HepG2 (cell line): ENCODE measurements around the gene KIAA0930. TPM values are rescaled to one million over a fixed set of nuclear protein-coding genes. Genes with fewer than 3 reads are reported as not detected.

Source experiments
- CCDC6 ChIP-seq: sonication (generic); formaldehyde crosslinking; IDR thresholded peaks from 2 replicates; pipeline ENCODE4 v1.8.1; 2022; ENCODE audit warnings: mild to moderate bottlenecking, missing genetic modification reagents, moderate library complexity
- NFE2 ChIP-seq: sonication (generic); formaldehyde crosslinking; IDR thresholded peaks from 2 replicates; pipeline ENCODE4 v1.4.0; 2020; ENCODE audit warnings: missing genetic modification reagents
- RAD21 ChIP-seq: fragments of 450-650 bp; formaldehyde crosslinking; IDR thresholded peaks from 2 replicates; pipeline ENCODE4 v1.5.0; 2020; ENCODE audit warnings: mild to moderate bottlenecking
- SCMH1 ChIP-seq: sonication (generic); formaldehyde crosslinking; IDR thresholded peaks from 2 replicates; pipeline ENCODE4 v1.9.0; 2021; ENCODE audit warnings: missing genetic modification reagents, mild to moderate bottlenecking, borderline replicate concordance
- ZBTB20 ChIP-seq: sonication (generic); formaldehyde crosslinking; IDR thresholded peaks from 2 replicates; pipeline ENCODE4 v1.8.1; 2023; ENCODE audit warnings: missing genetic modification reagents, low read depth, mild to moderate bottlenecking, borderline replicate concordance
- ZBTB38 ChIP-seq: sonication (generic); formaldehyde crosslinking; IDR thresholded peaks from 2 replicates; pipeline ENCODE4 v1.5.1; 2020; ENCODE audit warnings: mild to moderate bottlenecking, missing genetic modification reagents
- ZEB1 ChIP-seq: IDR thresholded peaks from 2 replicates; pipeline ENCODE4 v1.6.1; 2012; ENCODE audit warnings: mild to moderate bottlenecking, low read depth, inconsistent platforms; ENCODE audit not compliant: insufficient replicate concordance
- ZNF382 ChIP-seq: sonication (generic); formaldehyde crosslinking; IDR thresholded peaks from 2 replicates; pipeline ENCODE4 v1.5.0; 2020; ENCODE audit warnings: missing genetic modification reagents, mild to moderate bottlenecking, borderline replicate concordance
- ZNF609 ChIP-seq: sonication (generic); formaldehyde crosslinking; IDR thresholded peaks from 2 replicates; pipeline ENCODE4 v1.4.0; 2020; ENCODE audit warnings: mild to moderate bottlenecking, missing genetic modification reagents, borderline replicate concordance
- polyA plus RNA-seq, 8 experiments: library from polyadenylated mRNA; depleted of rRNA in 3 of 8; stranded (reverse) in 7 of 8; unstranded in 1 of 8; fragments of >200 nt; fragmentation: Illumina TruSeq in 4 of 8; extraction: Trizol in 4 of 8; gene quantifications; 2 replicates each; pipeline versions ENCODE4 v1.2.1 to v1.2.3, GENCODE V29; 2011 to 2016; ENCODE audit warnings: low read depth in 4 of 8, missing spikeins in 1 of 8, mixed read lengths in 1 of 8; ENCODE audit not compliant: insufficient read depth in 1 of 8
- total RNA-seq, 5 experiments: library from RNA; depleted of rRNA; stranded (reverse); fragments of >200 nt; fragmentation: Illumina TruSeq; extraction: Trizol; gene quantifications; 2 replicates each; pipeline ENCODE4 v1.2.3, GENCODE V29; 2016; ENCODE audit warnings: low read depth in 1 of 5
- TF ChIP-seq, protein P1 (sequence below): sonication (generic); formaldehyde crosslinking; IDR thresholded peaks from 2 replicates; pipeline ENCODE4 v1.5.1; 2020; ENCODE audit warnings: missing genetic modification reagents, mild to moderate bottlenecking, borderline replicate concordance
- TF ChIP-seq, protein P2 (sequence below): sonication (generic); formaldehyde crosslinking; IDR thresholded peaks from 2 replicates; pipeline ENCODE4 v1.5.1; 2020; ENCODE audit warnings: mild to moderate bottlenecking, missing genetic modification reagents, moderate library complexity
- TF ChIP-seq, protein P3 (sequence below): IDR thresholded peaks from 2 replicates; pipeline ENCODE4 v1.6.1; 2016; ENCODE audit warnings: missing compliant biosample characterization, missing genetic modification reagents, borderline replicate concordance

KIAA0930 gene
- total and polyA plus RNA-seq, 2 of the 13 experiments (the other 11 are each of a cell fraction or from before 2014, with no cell fraction given): 27.0 to 38.2 TPM

- TF ChIP-seq RAD21 (CRISPR knock-in tag) (peak; percentile 57; the same call in 1 of the 2 replicates), ZBTB38 (CRISPR knock-in tag) (peak; percentile 47), ZNF609 (no peak), ZBTB20 (CRISPR knock-in tag) (peak; percentile 2; the same call in 1 of the 2 replicates), CCDC6 (CRISPR knock-in tag) (peak; percentile 61; the same call in 1 of the 2 replicates), NFE2 (no peak), ZEB1 (peak; percentile 68), ZNF382 (CRISPR knock-in tag) (no peak), SCMH1 (CRISPR knock-in tag) (no peak)
- TF ChIP-seq, protein P1, sequence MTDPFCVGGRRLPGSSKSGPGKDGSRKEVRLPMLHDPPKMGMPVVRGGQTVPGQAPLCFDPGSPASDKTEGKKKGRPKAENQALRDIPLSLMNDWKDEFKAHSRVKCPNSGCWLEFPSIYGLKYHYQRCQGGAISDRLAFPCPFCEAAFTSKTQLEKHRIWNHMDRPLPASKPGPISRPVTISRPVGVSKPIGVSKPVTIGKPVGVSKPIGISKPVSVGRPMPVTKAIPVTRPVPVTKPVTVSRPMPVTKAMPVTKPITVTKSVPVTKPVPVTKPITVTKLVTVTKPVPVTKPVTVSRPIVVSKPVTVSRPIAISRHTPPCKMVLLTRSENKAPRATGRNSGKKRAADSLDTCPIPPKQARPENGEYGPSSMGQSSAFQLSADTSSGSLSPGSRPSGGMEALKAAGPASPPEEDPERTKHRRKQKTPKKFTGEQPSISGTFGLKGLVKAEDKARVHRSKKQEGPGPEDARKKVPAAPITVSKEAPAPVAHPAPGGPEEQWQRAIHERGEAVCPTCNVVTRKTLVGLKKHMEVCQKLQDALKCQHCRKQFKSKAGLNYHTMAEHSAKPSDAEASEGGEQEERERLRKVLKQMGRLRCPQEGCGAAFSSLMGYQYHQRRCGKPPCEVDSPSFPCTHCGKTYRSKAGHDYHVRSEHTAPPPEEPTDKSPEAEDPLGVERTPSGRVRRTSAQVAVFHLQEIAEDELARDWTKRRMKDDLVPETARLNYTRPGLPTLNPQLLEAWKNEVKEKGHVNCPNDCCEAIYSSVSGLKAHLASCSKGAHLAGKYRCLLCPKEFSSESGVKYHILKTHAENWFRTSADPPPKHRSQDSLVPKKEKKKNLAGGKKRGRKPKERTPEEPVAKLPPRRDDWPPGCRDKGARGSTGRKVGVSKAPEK: no peak
- TF ChIP-seq, protein P2, sequence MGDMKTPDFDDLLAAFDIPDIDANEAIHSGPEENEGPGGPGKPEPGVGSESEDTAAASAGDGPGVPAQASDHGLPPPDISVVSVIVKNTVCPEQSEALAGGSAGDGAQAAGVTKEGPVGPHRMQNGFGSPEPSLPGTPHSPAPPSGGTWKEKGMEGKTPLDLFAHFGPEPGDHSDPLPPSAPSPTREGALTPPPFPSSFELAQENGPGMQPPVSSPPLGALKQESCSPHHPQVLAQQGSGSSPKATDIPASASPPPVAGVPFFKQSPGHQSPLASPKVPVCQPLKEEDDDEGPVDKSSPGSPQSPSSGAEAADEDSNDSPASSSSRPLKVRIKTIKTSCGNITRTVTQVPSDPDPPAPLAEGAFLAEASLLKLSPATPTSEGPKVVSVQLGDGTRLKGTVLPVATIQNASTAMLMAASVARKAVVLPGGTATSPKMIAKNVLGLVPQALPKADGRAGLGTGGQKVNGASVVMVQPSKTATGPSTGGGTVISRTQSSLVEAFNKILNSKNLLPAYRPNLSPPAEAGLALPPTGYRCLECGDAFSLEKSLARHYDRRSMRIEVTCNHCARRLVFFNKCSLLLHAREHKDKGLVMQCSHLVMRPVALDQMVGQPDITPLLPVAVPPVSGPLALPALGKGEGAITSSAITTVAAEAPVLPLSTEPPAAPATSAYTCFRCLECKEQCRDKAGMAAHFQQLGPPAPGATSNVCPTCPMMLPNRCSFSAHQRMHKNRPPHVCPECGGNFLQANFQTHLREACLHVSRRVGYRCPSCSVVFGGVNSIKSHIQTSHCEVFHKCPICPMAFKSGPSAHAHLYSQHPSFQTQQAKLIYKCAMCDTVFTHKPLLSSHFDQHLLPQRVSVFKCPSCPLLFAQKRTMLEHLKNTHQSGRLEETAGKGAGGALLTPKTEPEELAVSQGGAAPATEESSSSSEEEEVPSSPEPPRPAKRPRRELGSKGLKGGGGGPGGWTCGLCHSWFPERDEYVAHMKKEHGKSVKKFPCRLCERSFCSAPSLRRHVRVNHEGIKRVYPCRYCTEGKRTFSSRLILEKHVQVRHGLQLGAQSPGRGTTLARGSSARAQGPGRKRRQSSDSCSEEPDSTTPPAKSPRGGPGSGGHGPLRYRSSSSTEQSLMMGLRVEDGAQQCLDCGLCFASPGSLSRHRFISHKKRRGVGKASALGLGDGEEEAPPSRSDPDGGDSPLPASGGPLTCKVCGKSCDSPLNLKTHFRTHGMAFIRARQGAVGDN (CRISPR knock-in tag): peak; percentile 96
- TF ChIP-seq, protein P3, sequence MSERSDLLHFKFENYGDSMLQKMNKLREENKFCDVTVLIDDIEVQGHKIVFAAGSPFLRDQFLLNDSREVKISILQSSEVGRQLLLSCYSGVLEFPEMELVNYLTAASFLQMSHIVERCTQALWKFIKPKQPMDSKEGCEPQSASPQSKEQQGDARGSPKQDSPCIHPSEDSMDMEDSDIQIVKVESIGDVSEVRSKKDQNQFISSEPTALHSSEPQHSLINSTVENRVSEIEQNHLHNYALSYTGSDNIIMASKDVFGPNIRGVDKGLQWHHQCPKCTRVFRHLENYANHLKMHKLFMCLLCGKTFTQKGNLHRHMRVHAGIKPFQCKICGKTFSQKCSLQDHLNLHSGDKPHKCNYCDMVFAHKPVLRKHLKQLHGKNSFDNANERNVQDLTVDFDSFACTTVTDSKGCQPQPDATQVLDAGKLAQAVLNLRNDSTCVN (CRISPR knock-in tag): 0 out of 2 replicates have a peak, but pooled peaks have one; percentile 38
Measured at GRCh38 chr22:45285263-45286058, 44.8 kb upstream of the KIAA0930 start (continued).
